ENCODE results near the gene ATG2B.

ATG2B gene, protein sequence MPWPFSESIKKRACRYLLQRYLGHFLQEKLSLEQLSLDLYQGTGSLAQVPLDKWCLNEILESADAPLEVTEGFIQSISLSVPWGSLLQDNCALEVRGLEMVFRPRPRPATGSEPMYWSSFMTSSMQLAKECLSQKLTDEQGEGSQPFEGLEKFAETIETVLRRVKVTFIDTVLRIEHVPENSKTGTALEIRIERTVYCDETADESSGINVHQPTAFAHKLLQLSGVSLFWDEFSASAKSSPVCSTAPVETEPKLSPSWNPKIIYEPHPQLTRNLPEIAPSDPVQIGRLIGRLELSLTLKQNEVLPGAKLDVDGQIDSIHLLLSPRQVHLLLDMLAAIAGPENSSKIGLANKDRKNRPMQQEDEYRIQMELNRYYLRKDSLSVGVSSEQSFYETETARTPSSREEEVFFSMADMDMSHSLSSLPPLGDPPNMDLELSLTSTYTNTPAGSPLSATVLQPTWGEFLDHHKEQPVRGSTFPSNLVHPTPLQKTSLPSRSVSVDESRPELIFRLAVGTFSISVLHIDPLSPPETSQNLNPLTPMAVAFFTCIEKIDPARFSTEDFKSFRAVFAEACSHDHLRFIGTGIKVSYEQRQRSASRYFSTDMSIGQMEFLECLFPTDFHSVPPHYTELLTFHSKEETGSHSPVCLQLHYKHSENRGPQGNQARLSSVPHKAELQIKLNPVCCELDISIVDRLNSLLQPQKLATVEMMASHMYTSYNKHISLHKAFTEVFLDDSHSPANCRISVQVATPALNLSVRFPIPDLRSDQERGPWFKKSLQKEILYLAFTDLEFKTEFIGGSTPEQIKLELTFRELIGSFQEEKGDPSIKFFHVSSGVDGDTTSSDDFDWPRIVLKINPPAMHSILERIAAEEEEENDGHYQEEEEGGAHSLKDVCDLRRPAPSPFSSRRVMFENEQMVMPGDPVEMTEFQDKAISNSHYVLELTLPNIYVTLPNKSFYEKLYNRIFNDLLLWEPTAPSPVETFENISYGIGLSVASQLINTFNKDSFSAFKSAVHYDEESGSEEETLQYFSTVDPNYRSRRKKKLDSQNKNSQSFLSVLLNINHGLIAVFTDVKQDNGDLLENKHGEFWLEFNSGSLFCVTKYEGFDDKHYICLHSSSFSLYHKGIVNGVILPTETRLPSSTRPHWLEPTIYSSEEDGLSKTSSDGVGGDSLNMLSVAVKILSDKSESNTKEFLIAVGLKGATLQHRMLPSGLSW (N-terminal part only)

DNA sequence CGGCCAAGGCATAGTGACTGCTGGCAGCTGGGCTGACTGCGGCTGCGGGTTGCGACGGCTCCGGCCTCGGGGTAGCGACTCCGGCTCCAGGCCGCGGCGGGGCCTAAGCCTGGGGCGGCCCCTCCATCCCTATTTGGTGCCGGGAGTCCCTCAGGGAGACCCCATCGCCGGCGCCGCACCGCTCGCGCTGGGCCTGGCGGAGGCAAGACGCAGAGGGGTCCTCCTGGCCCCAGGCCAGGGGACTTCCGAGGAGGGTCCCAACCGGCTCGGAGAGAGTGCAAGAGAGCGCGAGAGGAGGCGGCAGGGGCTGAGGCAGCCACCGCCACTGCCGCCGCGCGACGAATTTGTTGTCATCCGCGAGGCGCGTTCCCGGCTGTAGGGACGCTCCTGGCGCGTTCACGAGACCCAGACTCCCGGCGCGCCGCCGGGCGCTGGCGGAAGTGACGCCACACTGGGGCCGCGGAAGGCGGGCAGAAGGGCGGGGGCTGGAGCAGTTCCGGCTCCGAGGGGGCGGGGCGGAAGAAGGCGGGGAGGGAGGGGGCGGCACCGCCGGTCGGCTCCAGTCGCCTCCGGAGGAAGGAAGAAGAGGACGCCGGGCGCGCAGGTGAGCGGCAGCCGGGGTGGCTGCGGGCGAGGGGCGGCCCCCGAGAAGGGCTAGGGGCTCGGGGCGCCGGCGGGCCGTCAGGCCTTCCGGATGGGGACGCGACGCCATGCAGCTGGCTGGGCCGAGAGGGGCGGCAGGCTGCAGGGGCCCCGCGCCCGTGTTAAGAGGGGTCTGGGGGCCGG is at the start of gene ATG2B, which contains the start of gene GSKIP:
ATG2B (minus strand) TSS at position 377 of the 786 bp plus-strand sequence; CDS start at position 12, 365 bp downstream.
GSKIP (plus strand) TSS at position 562 of the 786 bp plus-strand sequence. CDS start 18,722 bp downstream, outside the sequence.
- in situ Hi-C loops (cut with MboI; ENCODE audit: low sequenced_read_pairs) = no loop called here

DNA sequence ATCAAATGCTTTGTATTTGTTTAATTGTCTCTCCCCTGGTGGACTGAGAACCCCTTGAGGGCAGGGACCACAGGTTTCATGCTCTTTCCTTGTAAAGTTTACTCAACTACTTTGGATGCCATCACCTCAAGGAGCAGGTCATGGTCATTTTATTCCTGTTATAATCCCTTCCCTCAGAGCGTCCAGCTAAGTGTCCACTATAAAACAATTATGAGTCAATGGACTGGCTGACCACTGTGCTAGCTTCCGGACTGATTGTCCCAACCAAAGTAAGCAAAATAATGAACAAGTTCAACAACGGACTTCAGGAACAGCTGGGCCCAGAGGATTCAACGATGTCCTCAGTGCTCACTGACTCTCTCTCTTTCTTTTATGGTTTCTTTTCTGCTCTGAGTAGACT is 47.0 kb upstream of the ATG2B start:
- in situ Hi-C loops (cut with MboI; ENCODE audit: low sequenced_read_pairs) = no loop called here

DNA sequence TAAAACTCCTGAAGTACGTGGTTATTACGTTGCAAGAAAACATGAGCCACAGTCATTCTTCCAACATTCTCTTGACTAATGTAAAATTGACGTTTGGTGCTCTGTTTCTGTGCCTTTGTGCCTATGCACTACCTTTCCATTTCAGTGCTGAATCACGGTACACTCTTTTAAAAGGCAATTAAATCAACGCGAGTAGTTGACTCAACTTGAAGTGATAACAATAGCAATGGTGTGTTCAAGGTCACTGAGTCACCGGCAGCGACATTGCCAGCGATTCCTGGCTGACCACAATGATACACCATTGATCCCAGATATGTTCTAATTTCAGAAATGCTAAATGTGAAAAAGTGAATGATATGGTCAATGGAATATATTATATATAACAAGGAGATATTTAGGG is 46.6 kb upstream of the ATG2B start:
- in situ Hi-C loops (cut with MboI; ENCODE audit: low sequenced_read_pairs) = no loop called here

DNA sequence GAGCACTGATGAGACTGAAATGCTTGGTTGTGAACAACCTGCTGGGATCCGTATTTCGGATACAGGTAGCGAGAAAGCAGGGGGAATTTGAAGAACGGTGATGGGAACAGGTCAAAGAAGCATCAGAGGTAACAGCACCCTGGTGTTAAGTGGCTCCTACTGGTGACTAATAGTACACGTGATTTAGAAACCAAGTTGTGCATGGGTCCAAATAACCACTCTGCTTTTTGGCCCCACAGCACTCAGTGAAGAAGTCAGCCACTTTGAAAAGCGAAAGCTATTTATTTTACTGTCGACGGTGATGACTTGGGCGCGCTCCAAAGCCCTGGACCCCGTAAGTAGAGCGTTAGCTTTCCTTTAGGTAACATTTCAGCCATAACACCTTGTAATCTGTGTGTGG is 45.5 kb upstream of the ATG2B start:
- in situ Hi-C loops (cut with MboI; ENCODE audit: low sequenced_read_pairs) = no loop called here

DNA sequence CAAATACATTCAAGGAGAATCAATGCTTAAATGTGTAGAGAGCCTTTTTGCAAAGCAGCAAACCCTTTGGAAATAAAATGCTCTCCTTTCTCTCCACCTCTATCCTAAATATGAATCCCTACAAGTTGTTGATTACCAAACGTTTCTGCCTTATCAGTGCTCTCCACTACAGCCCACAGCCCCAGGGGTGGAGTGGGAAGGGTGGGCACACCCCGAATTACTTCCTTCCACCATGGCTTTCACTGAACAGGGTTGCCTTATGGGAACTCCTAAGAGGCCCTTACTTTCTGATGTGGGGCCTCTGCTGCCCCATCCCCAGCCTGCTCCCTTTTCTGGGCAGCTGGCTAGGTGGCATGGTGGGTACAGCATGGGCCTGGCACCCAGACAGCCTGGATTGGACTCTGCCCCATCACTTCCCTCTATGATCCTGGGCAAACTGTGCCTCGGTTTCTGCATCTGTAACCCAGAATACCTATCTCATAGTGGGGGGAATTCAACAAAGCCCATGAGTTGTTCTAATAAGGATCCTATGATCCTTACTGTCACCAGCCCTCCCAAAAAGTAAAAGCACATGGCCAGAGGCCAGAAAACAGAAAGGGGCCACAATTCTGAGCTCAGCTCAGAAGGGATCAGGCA is 44.9 kb upstream of the ATG2B start:
- in situ Hi-C loops (cut with MboI; ENCODE audit: low sequenced_read_pairs) = no loop called here

DNA sequence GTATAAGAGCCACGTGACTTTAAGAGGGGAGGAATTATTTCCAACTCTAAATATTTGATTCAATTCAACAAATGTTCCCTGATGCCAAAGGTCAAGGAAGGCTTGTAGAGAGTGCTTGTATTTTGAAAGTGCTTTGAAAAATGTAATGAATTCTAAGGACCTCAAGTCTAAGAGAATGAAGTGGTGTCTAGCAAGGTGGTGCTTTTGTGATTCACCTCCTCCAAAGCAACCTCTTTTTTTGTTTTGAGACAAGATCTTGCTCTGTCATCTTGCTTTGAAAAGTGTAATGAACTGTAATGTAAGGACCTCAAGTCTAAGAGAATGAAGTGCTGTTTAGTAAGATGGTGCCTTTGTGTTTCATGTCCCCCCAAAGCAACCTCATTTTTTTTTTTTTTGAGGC is 42.5 kb upstream of the ATG2B start:
- in situ Hi-C loops (cut with MboI; ENCODE audit: low sequenced_read_pairs) = no loop called here

DNA sequence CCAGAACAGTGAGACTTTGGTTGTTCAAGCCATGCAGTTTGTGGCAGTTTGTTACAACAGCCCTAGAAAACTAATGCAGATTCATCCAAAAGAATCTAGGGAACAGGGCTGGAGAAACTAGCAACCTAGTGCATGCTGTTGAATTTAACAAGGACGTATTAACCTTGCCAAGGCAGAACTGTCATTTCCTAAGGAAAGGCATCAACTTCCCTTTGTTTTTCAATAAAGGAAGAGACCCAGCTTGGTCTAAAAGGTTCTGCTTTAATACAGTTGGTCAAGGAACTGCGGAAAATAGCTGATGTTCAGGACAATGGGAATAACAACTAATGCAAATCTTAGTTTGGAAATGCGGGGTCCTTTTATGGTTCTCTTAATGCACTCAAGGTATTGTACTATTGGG is 40.3 kb upstream of the ATG2B start:
- in situ Hi-C loops (cut with MboI; ENCODE audit: low sequenced_read_pairs) = no loop called here

DNA sequence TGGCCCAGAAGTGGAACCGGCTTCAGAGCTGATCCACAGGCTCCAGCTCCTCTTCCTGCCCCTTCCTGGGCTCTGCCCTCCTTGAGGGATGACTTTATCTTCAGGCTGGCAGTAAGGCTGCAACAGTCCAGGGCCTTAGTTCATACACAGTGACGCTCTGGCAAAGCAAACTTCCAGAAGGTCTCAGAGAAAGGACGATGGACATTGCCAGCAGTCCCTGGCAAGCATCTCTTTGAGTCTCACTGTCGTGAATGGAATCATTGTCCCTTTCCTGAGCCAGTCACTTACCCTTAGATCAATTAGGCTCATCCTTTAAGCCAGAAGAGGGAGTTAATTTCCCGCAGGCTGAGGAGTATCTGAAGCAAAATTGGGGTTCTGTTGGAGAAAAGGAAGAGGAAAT is 37.4 kb upstream of the ATG2B start:
- in situ Hi-C loops (cut with MboI; ENCODE audit: low sequenced_read_pairs) = no loop called here

DNA sequence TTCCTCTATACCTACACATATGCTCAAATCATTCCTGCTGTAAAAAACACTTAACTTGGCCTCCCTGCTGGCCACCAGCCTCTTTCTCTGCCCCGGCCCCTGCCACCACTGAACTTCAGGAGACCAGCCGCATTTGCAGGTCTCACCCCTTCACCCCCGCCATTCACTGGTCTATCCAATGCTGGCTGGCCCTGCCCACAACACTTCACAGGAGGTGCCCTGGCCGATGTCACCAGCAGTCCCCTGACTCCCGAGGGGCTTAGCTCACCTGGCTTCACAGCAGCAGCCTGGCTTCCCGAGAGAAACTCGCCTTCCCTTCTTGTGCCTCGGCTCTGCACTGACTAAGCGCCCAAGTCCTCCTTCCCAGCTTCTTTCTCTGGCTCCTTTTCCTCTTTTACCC is 36.3 kb upstream of the ATG2B start:
- in situ Hi-C loops (cut with MboI; ENCODE audit: low sequenced_read_pairs) = no loop called here

DNA sequence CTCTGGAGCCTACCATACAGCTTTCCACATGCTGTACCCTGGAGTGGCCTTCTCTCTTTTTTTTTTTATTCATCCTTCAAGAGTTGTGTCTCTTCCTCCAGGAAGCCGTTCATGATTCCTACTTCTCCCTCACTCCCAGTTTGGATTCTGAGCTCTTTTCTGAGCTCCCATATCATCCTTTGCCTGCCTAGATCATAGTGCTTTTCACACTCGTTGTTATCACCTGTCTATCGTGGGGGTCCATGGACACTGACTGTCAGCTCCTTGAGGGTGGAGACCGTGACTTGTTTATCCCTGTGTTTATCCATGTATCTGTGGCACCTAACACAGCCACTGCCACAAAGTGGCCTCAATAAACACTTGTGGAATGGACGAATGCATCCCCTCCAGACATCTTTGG is 35.8 kb upstream of the ATG2B start:
- in situ Hi-C loops (cut with MboI; ENCODE audit: low sequenced_read_pairs) = no loop called here

DNA sequence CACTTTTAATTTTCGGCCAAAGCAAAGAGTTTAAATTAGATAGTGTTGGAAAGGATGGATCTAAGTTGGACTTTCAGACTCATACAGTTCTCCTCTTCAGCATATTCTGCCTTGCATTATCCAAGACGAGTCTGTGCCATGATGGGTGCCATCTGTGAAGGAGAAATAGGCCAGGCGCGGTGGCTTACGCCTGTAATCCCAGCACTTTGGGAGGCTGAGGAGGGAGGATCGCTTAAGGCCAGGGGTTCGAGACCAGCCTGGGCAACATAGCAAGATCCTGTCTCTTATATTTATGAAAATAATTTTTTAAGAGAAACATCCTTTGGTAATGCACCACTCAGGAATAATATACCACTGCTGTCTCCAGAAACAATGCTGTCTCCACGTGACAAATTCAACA is 35.3 kb upstream of the ATG2B start:
- in situ Hi-C loops (cut with MboI; ENCODE audit: low sequenced_read_pairs) = no loop called here

DNA sequence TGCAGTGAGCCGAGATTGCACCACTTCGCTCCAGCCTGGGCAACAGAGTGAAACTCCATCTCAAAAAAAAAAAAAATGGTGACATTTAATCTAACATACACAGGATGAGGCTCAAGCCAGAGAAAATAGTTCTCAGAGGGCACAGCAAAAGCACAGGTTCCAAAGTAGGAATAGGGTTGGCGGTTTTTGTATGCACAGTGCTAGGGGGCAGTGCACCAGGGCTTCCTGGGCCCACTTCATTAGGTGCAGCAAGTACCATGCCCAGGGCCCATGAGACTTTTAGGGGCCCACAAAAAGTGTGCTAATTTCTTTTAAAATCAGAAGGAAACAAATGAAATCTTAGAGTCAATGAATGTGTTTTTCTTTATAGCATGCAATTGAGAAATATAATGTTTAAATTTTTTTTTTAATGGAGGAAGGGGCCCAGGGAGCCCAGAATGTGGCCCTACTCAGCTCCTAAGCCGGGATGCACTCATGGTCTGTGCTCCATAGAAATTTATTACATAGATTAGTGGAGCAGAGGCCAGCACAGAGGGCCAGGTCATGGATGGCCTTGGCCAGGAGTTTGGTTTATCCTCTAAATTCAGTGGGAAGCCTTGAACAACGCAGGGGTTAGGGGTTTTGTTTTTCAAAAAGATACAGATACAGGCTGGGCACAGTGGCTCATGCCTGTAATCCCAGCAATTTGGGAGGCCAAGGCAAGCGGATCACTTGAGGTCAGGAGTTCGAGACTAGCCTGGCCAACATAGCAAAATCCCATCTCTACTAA is 31.1 kb upstream of the ATG2B start:
- in situ Hi-C loops (cut with MboI; ENCODE audit: low sequenced_read_pairs) = no loop called here

DNA sequence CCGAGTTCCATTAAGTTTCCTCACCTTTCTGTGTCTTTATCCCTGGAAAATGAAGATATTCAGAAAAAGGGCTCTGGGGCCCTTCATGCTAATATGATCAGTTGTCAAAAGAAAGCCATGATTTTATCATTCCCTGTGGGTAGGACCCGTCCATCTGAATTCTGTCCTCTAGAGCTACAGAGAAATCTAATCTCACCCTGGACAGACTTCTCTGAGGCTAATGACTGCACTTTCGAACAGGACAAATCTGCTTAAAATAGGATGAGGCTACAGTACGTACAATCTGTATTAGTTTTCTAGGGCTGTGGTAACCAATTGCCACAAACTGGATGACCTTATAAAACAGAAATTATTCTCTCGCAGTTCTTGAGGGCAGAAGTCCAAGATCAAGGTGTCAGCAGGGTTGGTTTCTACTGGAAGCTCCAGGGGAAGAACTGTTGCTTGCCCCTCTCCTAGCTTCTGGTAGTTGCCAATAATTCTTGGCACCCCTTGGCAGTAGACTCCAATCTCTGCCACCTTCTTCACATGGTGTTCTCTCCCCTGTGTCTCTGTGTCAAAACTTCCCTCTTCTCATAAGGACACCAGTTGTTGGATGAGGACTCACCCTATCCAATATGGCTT is 30.0 kb upstream of the ATG2B start:
- in situ Hi-C loops (cut with MboI; ENCODE audit: low sequenced_read_pairs) = no loop called here

DNA sequence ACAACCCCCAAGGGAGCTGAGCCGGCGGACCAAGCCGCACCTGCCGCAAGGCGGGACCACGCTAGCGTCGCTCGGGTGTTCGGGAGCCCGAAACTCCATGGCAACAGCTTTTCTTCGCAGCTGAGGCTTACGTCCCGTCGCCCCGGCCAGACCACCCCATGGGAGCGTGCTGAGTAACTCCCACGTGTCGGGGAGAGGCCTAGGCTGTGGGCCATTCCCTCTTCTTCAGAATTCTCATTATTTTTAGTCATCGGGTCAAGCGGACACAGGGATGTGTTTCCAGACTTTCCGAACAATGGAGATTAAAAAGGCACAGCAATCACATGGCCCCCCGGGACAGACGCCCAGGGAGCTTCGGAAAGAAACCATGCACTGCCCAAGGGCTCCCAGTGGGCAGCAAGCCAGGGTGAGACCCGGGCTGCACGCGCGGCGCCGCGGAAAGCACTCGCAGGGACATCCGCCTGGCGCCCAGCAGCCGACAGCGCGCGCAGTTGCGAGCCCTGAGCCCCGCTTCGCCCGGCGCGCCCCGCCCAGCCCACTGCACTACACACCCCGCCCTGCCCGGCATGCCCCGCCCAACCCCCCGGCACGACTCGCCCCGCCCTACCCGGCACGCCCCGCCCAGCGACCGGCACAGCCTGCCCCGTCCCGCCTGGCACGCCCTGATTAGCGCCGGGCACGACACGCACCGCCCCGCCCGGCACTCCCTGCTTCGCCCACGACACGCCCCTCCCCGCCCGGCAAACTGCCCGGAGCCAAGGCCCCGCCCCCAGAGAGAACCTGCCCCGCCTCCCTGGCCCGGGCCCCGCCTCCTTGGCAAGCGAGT is 28.4 kb upstream of the ATG2B start:
- in situ Hi-C loops (cut with MboI; ENCODE audit: low sequenced_read_pairs) = no loop called here

DNA sequence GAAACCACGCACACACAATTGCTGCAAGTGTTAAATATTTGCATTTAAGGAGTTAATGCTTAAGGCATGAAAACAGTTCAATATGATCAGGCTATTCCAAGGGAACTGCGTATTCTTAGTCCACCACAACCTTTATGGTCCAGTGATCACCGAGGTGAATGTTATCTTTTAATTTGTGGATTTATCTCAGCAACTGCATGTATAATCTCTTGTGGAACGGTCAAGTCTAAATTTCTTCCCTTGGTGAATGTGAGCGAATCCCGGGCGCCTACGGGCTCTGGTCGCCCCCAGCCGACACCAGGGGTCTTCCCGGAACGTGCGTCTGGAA is 27.8 kb upstream of the ATG2B start:
- in situ Hi-C loops (cut with MboI; ENCODE audit: low sequenced_read_pairs) = no loop called here

DNA sequence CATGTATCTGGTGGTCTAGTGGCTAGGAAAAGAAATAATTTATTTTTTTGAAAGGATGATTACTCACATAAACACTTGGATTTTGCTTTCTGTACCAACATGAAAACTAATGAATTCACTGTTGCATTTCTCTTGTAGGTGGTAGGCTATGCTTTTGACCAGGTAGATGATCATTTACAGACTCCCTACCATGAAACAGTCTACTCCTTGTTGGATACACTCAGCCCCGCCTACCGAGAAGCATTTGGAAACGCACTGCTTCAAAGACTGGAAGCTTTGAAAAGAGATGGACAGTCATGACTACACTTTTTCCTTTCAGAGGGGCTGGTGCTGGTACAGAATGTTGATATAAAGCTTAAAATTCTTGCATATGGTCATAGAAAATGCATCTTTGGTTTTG is 22.2 kb upstream of the ATG2B start:
- in situ Hi-C loops (cut with MboI; ENCODE audit: low sequenced_read_pairs) = no loop called here

DNA sequence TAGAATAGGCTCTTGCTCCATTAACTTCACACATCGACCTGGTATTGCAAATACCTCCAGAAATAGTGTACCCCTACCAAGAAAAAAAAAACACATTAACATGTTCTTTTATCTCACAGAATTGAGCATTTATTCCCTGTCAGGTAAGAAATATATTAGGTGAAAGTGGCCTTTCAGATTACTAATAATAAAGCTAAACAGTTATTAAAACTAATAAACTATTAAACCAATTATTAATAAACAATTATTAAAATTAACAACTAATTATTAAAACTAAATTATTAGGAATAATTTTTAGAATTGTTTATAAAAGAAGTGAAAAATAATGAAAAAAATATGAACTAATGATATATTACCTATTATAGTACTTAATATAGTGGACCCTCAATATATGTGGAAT is 21.6 kb upstream of the ATG2B start:
- in situ Hi-C loops (cut with MboI; ENCODE audit: low sequenced_read_pairs) = no loop called here

DNA sequence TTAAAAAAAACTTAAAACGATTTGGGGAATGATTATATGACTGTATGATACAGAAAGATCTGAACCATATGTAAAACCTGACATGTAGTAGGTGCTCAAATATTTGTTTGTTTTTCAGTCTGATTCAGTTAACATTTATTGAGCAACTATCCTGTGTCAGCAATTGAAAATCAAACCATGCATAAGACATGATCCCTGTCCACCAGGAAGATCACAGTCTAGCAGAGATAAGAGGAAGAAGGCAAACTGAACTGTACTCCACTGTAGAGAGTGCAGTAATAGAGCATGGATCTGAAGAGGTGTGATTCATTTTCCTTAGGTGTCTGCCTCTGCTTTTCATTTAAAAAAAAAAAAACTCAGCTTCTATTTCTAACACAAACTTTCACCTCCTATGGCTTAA is 20.9 kb upstream of the ATG2B start:
- in situ Hi-C loops (cut with MboI; ENCODE audit: low sequenced_read_pairs) = no loop called here

Data from HL-60/S4 (cell line).